ENCODE measurements around the gene LUC7L3. TPM values are rescaled to one million over a fixed set of nuclear protein-coding genes. Genes with fewer than 3 reads are reported as not detected.
A peak's percentile ranks its signal among the peaks of the same experiment; 100 is the strongest.

The LUC7L3 gene
- total RNA-seq, 1 experiment from 2014 or later, result 154 TPM

- H3K23me2 ChIP-seq (ENCODE audit: insufficient read length, low read depth, low read length, poor library complexity, severe bottlenecking), result peaks cover 2% of the 10 kb centered on the region
These were observed 63.8 kb downstream of the LUC7L3 start for GRCh38 chr17:50783193-50783660.

More at GRCh38 chr17:50783193-50783660, 63.8 kb downstream of the LUC7L3 start:
- no peaks in the 10 kb centered on the region for H3K27me3 Mint-ChIP-seq (ENCODE audit: low read depth)
- Histone ChIP-seq H3K4me2 (ENCODE audit: insufficient read depth, insufficient read length, low read length) (no peak overlapping the region), H2BK5ac (ENCODE audit: insufficient read length, low read length) (no peak overlapping the region), H2AK5ac (ENCODE audit: insufficient read length, low read length) (no peak overlapping the region), H3K9ac (ENCODE audit: extremely low read depth, insufficient read length, low read length) (no peak overlapping the region), H3K4me1 (ENCODE audit: insufficient read depth, low read length) (no peaks in the 10 kb centered on the region), H3K4ac (ENCODE audit: low read depth, low read length) (no peak overlapping the region), H4K5ac (ENCODE audit: insufficient read length, low read depth, low read length) (no peak overlapping the region), H3K79me2 (ENCODE audit: insufficient read depth, low read length) (no peaks in the 10 kb centered on the region), H4K20me1 (ENCODE audit: control insufficient read depth, insufficient read depth, insufficient read length) (no peaks in the 10 kb centered on the region), H3T11ph (ENCODE audit: low read length) (no peak overlapping the region), H4K91ac (ENCODE audit: insufficient read length, low read depth, low read length) (no peak overlapping the region), H2AFZ (ENCODE audit: low read length) (no peak overlapping the region), H3K27ac (ENCODE audit: insufficient read length, low read depth, low read length) (no peak overlapping the region), H3K79me1 (ENCODE audit: insufficient read depth, low read depth, low read length, poor library complexity, severe bottlenecking) (no peaks in the 10 kb centered on the region), H3K23ac (ENCODE audit: insufficient read length, low read depth, low read length) (no peak overlapping the region), H2BK12ac (ENCODE audit: insufficient read length, low read depth, low read length) (no peak overlapping the region), H4K8ac (replicated peaks; ENCODE audit: insufficient read length, low read depth, low read length) (no peak overlapping the region), H3K18ac (ENCODE audit: insufficient read length, low read depth, low read length) (no peak overlapping the region), H3K27me3 (ENCODE audit: insufficient read depth, low read length) (no peaks in the 10 kb centered on the region), H3K9me3 (ENCODE audit: control insufficient read depth, low read depth, low read length) (no peaks in the 10 kb centered on the region), H2BK120ac (ENCODE audit: low read depth, low read length, poor library complexity, severe bottlenecking) (no peak overlapping the region), H3K56ac (ENCODE audit: insufficient read length, low read depth, low read length) (no peak overlapping the region), H2BK20ac (ENCODE audit: low read depth, low read length, poor library complexity, severe bottlenecking) (no peak overlapping the region), H2BK15ac (ENCODE audit: low read depth, low read length) (no peak overlapping the region), H3K14ac (ENCODE audit: insufficient read depth, low read length) (no peak overlapping the region)
- H3K4me1 Mint-ChIP-seq, result peaks cover 6% of the 10 kb centered on the region in 2 experiments; a peak in 3 of 4 replicates
- no peaks in the 10 kb centered on the region for H3K9me3 Mint-ChIP-seq
- no peak overlapping the region; a peak in 1 of 5 replicates for H3K4me3 Mint-ChIP-seq
- 0 out of 7 replicates have a peak overlapping the region, but pooled peaks of 1 of the 3 experiments have one; percentile 27 for H3K27ac Mint-ChIP-seq
- H3K36me3 Mint-ChIP-seq (ENCODE audit: insufficient read depth in 1 of 3, low read depth in 3 of 3), result no peaks in the 10 kb centered on the region; a peak in 1 of 7 replicates
- peak; percentile 99 for TF ChIP-seq CTCF (conservative IDR thresholded peaks at IDR 0.05)
- WGBS (ENCODE audit: extremely low coverage, insufficient read length, low lambda C conversion rate), result no CpG with 5 or more reads among the region's 7 CpGs
- peak; percentile 98 for DNase-seq
